Urinary bladder (tissue), 4 donors: Measurements from ENCODE around the gene CD63. TPM values are rescaled to one million over a fixed set of nuclear protein-coding genes. Genes with fewer than 3 reads are reported as not detected.
"Not testable (repeated sequence)": the region's sequence is repeated elsewhere in the genome, so short reads cannot be mapped to it uniquely, and the experiment has no call there.

Experiments
- DNase-seq: peaks from one replicate; pipeline ENCODE4 v3.0.0-alpha.2; 2015; ENCODE audit errors: extremely low spot score
- H3K27ac ChIP-seq: one replicate; pipeline ENCODE4 v1.5.1; 2013; ENCODE audit warnings: low read depth, mild to moderate bottlenecking, moderate library complexity
- H3K36me3 ChIP-seq: one replicate; pipeline ENCODE4 v1.6.1; 2013; ENCODE audit warnings: mild to moderate bottlenecking, moderate library complexity; ENCODE audit not compliant: insufficient read depth
- H3K4me1 ChIP-seq: one replicate; pipeline ENCODE4 v1.6.1; 2013; ENCODE audit warnings: mild to moderate bottlenecking, moderate library complexity; ENCODE audit not compliant: insufficient read depth
- H3K4me3 ChIP-seq: one replicate; pipeline ENCODE4 v1.5.1; 2013; ENCODE audit warnings: low read depth, low read length
- WGBS: extraction: QIAGEN DNeasy Blood & Tissue Kit; methylation state at CpG from one replicate; pipeline ENCODE4 v1.1.7; 2013; 5-methylcytosine and 5-hydroxymethylcytosine counted together
- polyA plus RNA-seq: library from polyadenylated mRNA; stranded (reverse); fragments of 200-250 nt; gene quantifications from one replicate; pipeline ENCODE4 v1.2.3, GENCODE V29; 2013
- total RNA-seq: library from RNA; depleted of rRNA; stranded (reverse); fragments of >200 nt; gene quantifications from one replicate; pipeline ENCODE4 v1.2.3, GENCODE V29; 2014
- donor health status: healthy with polysubstance abuse.
- donor health status: healthy.

The CD63 gene, protein sequence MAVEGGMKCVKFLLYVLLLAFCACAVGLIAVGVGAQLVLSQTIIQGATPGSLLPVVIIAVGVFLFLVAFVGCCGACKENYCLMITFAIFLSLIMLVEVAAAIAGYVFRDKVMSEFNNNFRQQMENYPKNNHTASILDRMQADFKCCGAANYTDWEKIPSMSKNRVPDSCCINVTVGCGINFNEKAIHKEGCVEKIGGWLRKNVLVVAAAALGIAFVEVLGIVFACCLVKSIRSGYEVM
- total RNA-seq, result 682 TPM
- 1,016 TPM for polyA plus RNA-seq

- H3K4me3 ChIP-seq, result peak within 1 kb of the TSS; percentile 68
- H3K36me3 ChIP-seq, result no peaks in the 10 kb centered on the region
- peak; percentile 90 for DNase-seq
- H3K27ac ChIP-seq, result peak within 1 kb of the TSS; percentile 94
- no peaks in the 10 kb centered on the region for H3K4me1 ChIP-seq
- WGBS, result under 1% methylated on average over 61 of the region's 61 CpGs
These were observed at the start of gene CD63 for GRCh38 chr12:55728939-55729818. Gene CD63, minus strand, starts transcription at chr12:55729009. Its CDS starts 668 bp downstream, at chr12:55728341.

GRCh38 chr12:55777856-55778255, 49.0 kb upstream of the CD63 start:
- Histone ChIP-seq H3K4me3 (no peak overlapping the region), H3K4me1 (no peaks in the 10 kb centered on the region), H3K27ac (no peak overlapping the region), H3K36me3 (peaks cover 2% of the 10 kb centered on the region)
- DNase-seq, result no peak
- 96% methylated on average over 3 of the region's 3 CpGs for WGBS

- WGBS, result 64% methylated on average over 6 of the region's 6 CpGs
- Histone ChIP-seq H3K36me3 (peaks cover 4% of the 10 kb centered on the region), H3K4me1 (no peaks in the 10 kb centered on the region), H3K27ac (no peak overlapping the region), H3K4me3 (no peak overlapping the region)
- DNase-seq, result no peak
These were observed 42.9 kb upstream of the CD63 start for GRCh38 chr12:55771736-55772135.

DNA sequence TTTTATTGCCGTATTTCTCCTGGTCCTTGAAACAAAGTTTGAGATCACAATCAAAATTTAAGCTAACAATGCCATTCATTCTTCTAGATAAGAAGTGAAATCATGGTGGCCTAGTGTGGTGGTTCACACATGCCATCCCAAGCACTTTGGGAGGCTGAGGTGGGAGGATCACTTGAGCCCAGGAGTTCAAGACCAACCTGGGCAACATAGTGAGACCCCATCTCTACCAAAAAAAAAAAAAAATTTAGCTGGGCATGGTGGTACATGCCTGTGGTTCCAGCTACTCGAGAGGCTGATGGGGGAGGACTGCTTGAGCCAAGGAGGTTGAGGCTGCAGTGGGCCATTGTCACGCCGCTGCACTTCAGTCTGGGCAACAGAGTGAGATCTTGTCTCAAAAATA, 38.3 kb upstream of the CD63 start:
- peaks cover 6% of the 10 kb centered on the region for H3K36me3 ChIP-seq
- H3K4me1 ChIP-seq, result no peaks in the 10 kb centered on the region
- no peak overlapping the region for H3K4me3 ChIP-seq
- H3K27ac ChIP-seq, result no peak overlapping the region
- 93% methylated on average over 4 of the region's 4 CpGs for WGBS
- no peak for DNase-seq

DNA sequence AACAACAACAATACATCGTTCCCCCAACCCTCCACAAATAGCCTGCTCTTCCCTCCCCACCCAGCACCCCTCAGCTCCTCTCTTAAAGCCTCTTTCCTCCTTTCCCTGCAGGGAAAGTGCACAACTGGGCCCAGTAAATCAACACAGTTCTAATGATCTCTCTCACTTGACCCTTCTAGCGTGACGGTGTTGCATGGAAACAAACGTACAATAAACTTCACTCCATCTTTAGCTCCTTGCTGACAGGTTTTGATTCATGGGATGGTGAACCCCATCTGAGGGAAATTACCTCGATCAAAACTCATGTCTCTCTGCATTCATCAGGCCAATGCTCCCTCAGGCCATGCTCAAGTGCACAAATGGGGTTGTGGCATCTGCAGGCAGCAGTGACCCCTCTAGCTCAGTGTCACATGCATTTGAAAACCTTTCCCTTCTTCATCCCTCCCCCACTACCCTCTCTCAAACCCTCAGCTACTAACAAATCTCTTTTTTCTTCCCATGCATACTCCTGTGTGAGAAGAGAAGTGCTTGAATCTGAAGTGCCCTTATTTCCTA, 37.0 kb upstream of the CD63 start:
- 75% methylated on average over 5 of the region's 5 CpGs for WGBS
- no peak overlapping the region for H3K4me3 ChIP-seq

DNA sequence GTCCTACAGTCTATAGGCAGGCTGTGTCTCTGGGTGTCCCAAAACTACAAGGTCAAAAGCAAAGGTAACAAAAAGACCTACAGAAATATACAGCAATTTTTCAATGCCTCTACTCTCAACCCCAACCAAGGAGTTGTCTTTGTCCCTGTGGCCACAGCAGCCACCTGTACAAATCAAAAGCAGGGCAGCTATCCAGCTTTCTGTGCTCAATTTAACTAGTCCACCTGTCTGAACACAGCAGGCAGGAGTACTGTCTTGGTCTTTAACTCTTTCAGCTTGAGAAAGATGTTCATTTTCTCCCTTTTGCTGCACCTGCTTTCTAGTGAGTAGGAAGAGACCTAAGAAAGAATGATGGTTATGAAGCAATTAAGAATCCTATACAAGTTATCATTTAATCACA, 33.8 kb upstream of the CD63 start:
- DNase-seq, result no peak
- Histone ChIP-seq H3K27ac (no peak overlapping the region), H3K4me3 (no peak overlapping the region), H3K4me1 (no peaks in the 10 kb centered on the region), H3K36me3 (peaks cover 2% of the 10 kb centered on the region)

More for the DNA sequence above, 37.0 kb upstream of the CD63 start:
- peaks cover 6% of the 10 kb centered on the region for H3K36me3 ChIP-seq
- DNase-seq, result no peak
- H3K4me1 ChIP-seq, result no peaks in the 10 kb centered on the region
- H3K27ac ChIP-seq, result no peak overlapping the region

DNA sequence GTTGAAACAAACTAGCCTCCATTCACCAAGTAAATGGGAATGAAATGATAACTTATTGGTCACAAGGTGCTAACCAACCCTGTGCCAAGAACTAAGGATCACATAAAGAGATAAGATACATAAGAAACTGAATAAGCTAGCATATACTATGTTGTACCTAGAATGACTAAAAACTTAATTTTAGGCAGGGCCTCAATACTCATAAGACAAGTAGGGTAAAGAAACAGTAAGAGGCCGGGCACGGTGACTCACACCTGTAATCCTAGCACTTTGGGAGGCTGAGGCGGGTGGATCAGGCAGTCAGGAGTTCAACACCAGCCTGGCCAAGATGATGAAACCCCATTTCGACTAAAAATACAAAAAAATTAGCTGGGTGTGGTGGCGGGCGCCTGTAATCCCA, 31.9 kb upstream of the CD63 start:
- Histone ChIP-seq H3K4me3 (no peak overlapping the region), H3K27ac (no peak overlapping the region), H3K4me1 (no peaks in the 10 kb centered on the region), H3K36me3 (peaks cover 5% of the 10 kb centered on the region)
- no peak for DNase-seq
- WGBS, result 94% methylated on average over 6 of the region's 6 CpGs

- not testable (repeated sequence) for H3K4me3 ChIP-seq, H3K27ac ChIP-seq, H3K36me3 ChIP-seq, DNase-seq, H3K4me1 ChIP-seq
- WGBS, result 98% methylated on average over 4 of the region's 4 CpGs
These were observed 29.8 kb upstream of the CD63 start for GRCh38 chr12:55758575-55758974.

DNA sequence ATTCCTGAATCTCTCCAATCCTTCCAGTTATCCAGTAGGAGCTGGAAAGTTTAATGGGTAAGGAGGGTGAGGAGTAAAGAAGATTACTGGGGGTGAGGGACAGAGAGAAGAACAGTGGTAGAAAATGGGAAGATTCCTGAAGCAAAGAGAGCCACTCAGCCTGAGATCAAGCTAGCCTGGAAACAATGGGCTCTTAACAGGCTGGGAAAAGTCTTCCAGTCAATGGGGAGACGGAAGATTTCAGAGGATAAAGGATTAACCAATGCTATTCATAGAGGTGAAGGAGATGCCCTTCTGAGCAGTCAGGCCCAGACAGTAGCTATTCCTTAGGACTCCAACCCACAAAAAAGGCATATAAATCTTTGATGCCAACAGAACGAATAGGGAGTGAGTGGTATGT, 28.9 kb upstream of the CD63 start:
- Histone ChIP-seq H3K36me3 (peaks cover 3% of the 10 kb centered on the region), H3K4me3 (no peak overlapping the region), H3K27ac (no peak overlapping the region), H3K4me1 (no peaks in the 10 kb centered on the region)
- DNase-seq, result no peak
- WGBS, result 61% methylated on average over 2 of the region's 2 CpGs

DNA sequence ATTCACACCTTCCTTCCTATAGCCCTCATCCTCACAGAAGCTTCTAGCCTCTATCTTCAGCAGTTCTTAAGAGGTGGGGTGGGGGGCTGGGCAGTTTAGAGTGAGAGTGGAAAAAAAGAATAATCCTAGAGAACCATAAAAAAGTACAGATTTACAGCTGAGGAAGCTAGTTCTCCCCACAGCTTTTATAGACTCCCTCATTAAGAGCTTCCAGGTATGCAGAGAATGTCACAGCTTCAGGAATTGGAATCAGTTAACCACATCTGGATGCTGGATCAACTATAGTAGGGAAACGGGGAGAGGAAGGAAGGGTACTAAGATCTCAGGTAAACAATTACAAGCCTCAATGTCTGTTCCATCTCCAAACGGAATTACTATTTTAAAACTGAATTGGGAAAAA, 26.4 kb upstream of the CD63 start:
- WGBS, result 45% methylated on average over 2 of the region's 2 CpGs

DNA sequence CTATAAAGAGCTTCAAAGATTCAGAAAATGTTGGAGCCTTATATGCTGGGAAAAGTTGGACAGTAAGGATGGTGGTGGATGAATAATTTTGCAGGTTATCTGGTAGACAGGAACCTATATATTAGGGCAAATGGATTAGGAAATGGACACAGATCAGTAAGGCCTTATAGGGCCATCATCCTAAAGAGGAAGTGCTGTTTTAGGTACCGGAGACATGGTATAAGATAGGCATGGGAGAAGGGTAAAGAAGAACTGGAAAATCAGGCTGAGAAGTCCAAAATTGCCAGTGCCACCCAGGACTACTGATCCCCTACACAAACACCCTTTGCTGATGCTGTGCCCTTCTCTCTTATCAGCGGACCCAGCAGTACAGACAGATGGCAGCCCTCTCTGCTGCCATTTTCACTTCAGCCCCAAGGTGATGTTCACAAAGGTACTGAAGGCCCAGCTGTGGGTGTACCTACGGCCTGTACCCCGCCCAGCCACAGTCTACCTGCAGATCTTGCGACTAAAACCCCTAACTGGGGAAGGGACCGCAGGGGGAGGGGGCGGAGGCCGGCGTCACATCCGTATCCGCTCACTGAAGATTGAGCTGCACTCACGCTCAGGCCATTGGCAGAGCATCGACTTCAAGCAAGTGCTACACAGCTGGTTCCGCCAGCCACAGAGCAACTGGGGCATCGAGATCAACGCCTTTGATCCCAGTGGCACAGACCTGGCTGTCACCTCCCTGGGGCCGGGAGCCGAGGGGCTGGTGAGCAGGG, 19.6 kb upstream of the CD63 start:
- no peaks in the 10 kb centered on the region for H3K36me3 ChIP-seq
- H3K27ac ChIP-seq, result no peak overlapping the region
- WGBS, result 92% methylated on average over 18 of the region's 18 CpGs
- H3K4me1 ChIP-seq, result no peaks in the 10 kb centered on the region
- DNase-seq, result no peak
- H3K4me3 ChIP-seq, result no peak overlapping the region

More for the DNA sequence above, 26.4 kb upstream of the CD63 start:
- Histone ChIP-seq H3K36me3 (peaks cover 3% of the 10 kb centered on the region), H3K4me1 (no peaks in the 10 kb centered on the region), H3K27ac (no peak overlapping the region), H3K4me3 (no peak overlapping the region)
- DNase-seq, result no peak

- H3K36me3 ChIP-seq, result no peaks in the 10 kb centered on the region
- H3K4me3 ChIP-seq, result no peak overlapping the region
- H3K4me1 ChIP-seq, result no peaks in the 10 kb centered on the region
- no peak for DNase-seq
- no peak overlapping the region for H3K27ac ChIP-seq
These were observed 18.1 kb upstream of the CD63 start for GRCh38 chr12:55746913-55747231.

DNA sequence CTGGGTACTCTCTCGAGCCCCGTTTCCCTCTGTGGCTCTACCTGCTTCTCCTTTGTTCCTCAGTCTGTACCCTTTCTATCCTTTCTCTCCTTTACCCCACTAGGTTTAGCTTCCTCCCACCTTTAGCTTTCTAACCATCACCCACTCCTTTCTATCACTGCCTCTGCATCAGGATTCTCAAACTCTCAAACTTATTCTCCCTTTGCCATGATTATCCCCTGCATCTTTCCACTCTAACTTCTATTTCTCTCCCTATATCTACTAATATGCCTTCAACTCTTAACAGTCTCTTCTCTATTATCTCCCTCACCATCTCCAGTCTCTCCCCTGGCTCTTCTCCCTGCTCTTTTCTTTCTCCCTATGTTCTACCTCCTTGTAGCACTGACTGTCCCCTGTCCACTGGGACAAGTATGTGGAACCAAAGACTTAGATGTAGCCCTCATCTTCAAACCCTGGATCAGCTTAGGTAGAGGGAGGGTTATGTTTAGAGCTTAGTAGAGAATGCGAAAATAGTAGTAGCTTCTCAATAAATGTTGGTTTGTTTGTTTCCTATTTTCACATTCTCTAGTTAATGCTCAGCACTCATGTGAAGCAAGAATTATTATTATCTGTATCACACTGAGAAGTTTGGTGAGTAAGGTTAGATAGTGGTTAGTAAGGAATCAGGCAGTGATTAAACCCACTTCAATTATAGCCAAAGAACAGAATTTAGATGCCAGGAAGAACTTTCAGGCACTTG, 17.5 kb upstream of the CD63 start:
- Histone ChIP-seq H3K36me3 (no peaks in the 10 kb centered on the region), H3K4me3 (no peak overlapping the region), H3K27ac (no peak overlapping the region), H3K4me1 (no peaks in the 10 kb centered on the region)
- WGBS, result 44% methylated on average over 3 of the region's 3 CpGs
- no peak for DNase-seq
